NB4 (cell line): ENCODE data around the gene SLC6A18.

Experiments
- DNase-seq: peaks from one replicate; pipeline ENCODE4 v3.0.0; 2010; ENCODE audit warnings: low read depth
- H3K4me3 ChIP-seq: one replicate; pipeline ENCODE4 v1.5.1; 2011; ENCODE audit warnings: mild to moderate bottlenecking, low read depth, low read length, moderate library complexity
- CTCF ChIP-seq: IDR thresholded peaks from one replicate; pipeline ENCODE4 v1.5.1; 2012; ENCODE audit warnings: low read depth, low read length
- MAX ChIP-seq: IDR thresholded peaks from 2 replicates; pipeline ENCODE4 v1.6.1; 2011; ENCODE audit warnings: low read depth, low read length
- MYC ChIP-seq: IDR thresholded peaks from 2 replicates; pipeline ENCODE4 v1.6.1; 2011; ENCODE audit warnings: low read depth, low read length
- POLR2A ChIP-seq: IDR thresholded peaks from 2 replicates; pipeline ENCODE4 v1.6.1; 2011; ENCODE audit warnings: mild to moderate bottlenecking; ENCODE audit not compliant: insufficient read length; ENCODE audit errors: extremely low read depth

The SLC6A18 gene

GRCh38 chr5:1215320-1216096, 9.7 kb upstream of the SLC6A18 start:
- H3K4me3 ChIP-seq, result no peak overlapping the region
- no peak for DNase-seq
- TF ChIP-seq MYC (no peak), POLR2A (no peak), MAX (no peak), CTCF (no peak)

- no peak overlapping the region for H3K4me3 ChIP-seq
- TF ChIP-seq MYC, result no peak
- DNase-seq, result no peak
Measured at GRCh38 chr5:1216211-1216917, 8.8 kb upstream of the SLC6A18 start.

GRCh38 chr5:1216918-1217295, 8.3 kb upstream of the SLC6A18 start:
- DNase-seq, result no peak
- no peak overlapping the region for H3K4me3 ChIP-seq
- TF ChIP-seq CTCF, result no peak

GRCh38 chr5:1217596-1218206, 7.5 kb upstream of the SLC6A18 start:
- no peak for TF ChIP-seq CTCF
- 0 out of 2 replicates have a peak, but pooled peaks have one; percentile 6 for TF ChIP-seq MAX
- no peak overlapping the region for H3K4me3 ChIP-seq
- peak; percentile 26 for DNase-seq

GRCh38 chr5:1218351-1219080, 6.7 kb upstream of the SLC6A18 start:
- no peak overlapping the region for H3K4me3 ChIP-seq
- no peak for TF ChIP-seq POLR2A
- no peak for TF ChIP-seq CTCF
- no peak for TF ChIP-seq MAX
- DNase-seq, result no peak

- no peak for DNase-seq
- no peak for TF ChIP-seq POLR2A
- no peak for TF ChIP-seq MAX
- no peak for TF ChIP-seq MYC
- TF ChIP-seq CTCF, result no peak
- H3K4me3 ChIP-seq, result no peak overlapping the region
Measured at GRCh38 chr5:1219098-1219767, 5.9 kb upstream of the SLC6A18 start.
